Sigmoid colon (tissue), 4 donors: ENCODE measurements around the gene APOH.
"Not testable (repeated sequence)": the region's sequence is repeated elsewhere in the genome, so short reads cannot be mapped to it uniquely, and the experiment has no call there.

Source experiments
- EP300 ChIP-seq, 4 donors: sonication (generic); formaldehyde crosslinking; IDR thresholded peaks; one replicate each; pipeline ENCODE4 v1.6.1; 2017; ENCODE audit warnings: antibody characterized with exemption in 4 of 4
- POLR2A ChIP-seq, 2 donors: fragments of 450-650 bp; IDR thresholded peaks; one replicate each; pipeline ENCODE4 v1.6.1; 2016; ENCODE audit warnings: antibody characterized with exemption in 2 of 2, mild to moderate bottlenecking in 2 of 2, moderate library complexity in 2 of 2
- TF ChIP-seq, protein P1 (sequence below), 4 experiments: fragments of 450-650 bp in 3 of 4; fragments of 200-600 bp in 1 of 4; IDR thresholded peaks; one replicate each; pipeline ENCODE4 v1.5.1; 2016 to 2019; ENCODE audit warnings: antibody characterized with exemption in 4 of 4, mild to moderate bottlenecking in 3 of 4, moderate library complexity in 2 of 4

DNA sequence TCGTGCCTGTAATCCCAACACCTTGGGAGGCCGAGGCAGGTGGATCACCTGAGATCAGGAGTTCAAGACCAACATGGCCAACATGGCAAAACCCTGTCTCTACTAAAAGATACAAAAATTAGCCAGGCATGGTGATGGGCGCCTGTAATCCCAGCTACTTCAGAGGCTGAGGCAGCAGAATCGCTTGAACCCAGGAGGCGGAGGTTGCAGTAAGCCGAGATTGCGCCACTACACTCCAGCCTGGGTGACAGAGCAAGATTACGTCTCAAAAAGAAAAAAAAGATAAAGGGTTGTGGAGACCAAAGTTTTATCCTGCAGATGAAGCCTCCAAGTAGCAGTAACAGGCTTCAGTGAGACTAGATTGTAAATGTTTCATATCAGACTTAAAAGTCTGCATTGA lies 24.2 kb upstream of the APOH start:
- TF ChIP-seq, protein P1, sequence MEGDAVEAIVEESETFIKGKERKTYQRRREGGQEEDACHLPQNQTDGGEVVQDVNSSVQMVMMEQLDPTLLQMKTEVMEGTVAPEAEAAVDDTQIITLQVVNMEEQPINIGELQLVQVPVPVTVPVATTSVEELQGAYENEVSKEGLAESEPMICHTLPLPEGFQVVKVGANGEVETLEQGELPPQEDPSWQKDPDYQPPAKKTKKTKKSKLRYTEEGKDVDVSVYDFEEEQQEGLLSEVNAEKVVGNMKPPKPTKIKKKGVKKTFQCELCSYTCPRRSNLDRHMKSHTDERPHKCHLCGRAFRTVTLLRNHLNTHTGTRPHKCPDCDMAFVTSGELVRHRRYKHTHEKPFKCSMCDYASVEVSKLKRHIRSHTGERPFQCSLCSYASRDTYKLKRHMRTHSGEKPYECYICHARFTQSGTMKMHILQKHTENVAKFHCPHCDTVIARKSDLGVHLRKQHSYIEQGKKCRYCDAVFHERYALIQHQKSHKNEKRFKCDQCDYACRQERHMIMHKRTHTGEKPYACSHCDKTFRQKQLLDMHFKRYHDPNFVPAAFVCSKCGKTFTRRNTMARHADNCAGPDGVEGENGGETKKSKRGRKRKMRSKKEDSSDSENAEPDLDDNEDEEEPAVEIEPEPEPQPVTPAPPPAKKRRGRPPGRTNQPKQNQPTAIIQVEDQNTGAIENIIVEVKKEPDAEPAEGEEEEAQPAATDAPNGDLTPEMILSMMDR (IDR thresholded peaks at IDR 0.05): not testable (repeated sequence)
- not testable (repeated sequence) for TF ChIP-seq POLR2A, EP300 (IDR thresholded peaks at IDR 0.05)
